NCI-H2196 treated with DMSO at 0.1 percent for 48 hours (cell line): Measurements from ENCODE around the gene AS3MT.
"Not testable (repeated sequence)": the region's sequence is repeated elsewhere in the genome, so short reads cannot be mapped to it uniquely, and the experiment has no call there.

ENCODE experiments used
- DNase-seq: peaks from one replicate; lab custom pipeline; 2025; ENCODE audit not compliant: unreplicated experiment; lab: John Stamatoyannopoulos, UW

AS3MT gene

DNA sequence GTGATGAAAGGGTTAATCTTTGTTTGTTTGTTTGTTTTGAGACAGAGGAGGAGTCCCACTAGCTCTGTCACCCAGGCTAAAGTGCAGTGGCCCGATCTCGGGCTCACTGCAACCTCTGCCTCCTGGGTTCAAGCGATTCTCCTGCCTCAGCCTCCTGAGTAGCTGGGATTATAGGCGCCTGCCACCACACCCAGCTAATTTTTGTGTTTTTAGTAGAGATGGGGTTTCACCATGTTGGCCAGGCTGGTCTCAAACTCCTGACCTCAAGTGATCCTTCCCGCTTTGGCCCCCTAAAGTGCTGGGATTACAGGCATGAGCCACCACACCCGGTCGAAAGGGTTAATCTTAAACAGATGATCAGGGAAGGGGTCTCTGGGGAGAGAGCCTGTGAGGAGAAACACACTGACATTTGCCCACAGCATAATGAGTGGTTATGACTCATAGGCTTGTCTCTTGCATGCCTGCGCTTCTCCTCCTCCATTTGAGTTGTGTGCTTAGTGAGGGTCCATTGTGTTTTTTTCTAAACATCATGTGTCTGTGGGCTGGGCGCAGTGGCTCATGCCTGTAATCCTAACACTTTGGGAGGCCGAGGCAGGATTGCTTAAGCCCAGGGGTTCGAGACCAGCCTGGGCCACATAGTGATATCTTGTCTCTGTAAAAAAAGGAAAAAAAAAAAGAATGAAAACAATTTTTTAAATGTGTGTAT, 13.4 kb upstream of the AS3MT start:
- not testable (repeated sequence) for DNase-seq

DNA sequence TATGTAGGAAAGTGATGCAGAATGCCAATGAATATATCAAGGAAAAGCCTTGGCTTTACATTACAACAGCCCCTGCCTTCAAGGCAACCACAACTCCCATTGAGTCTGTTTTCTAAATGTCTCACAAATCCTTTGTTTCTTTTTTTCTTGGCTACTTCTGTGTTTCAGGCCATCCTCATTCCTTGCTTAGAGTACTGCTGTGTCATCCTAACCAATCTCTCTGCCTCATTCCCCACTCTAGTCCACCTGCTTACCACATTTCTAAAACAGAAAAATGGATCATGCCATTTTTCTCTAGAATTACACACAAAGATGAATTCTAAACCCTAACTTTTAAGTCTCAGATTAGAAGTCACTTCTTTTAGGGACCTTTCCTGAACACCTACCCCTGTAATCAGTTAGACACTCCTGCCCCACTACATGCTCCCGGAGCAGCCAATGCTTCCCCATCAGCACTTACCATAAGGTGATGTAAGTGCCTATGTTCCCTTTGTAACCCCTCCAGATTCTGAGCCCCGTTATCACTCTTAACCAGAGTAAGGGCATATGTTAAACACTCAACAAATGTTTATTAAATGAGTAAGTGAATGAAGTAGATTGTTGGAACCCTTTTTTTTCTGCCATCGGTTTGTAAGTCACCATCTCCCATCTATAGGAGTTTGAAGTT, 12.4 kb upstream of the AS3MT start:
- DNase-seq = no peak

DNA sequence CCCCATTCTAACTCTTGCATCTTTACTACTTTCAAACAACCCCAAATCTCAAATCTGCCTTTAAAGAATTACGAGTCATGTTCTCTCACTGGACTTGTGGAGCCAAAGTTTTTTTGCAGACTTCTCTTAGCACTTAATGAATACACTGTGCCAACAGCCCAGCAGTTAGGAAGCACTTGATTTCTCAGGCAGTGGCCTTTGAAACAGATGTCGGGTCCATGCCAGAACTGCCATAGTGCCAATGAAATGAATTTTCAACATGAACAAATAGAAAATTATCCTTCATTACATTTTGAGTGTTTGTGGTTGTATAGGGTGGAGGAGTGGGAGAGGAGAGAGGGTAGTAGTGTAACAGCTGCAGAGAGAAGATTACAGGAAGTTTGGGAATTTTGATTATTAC, 9.4 kb upstream of the AS3MT start:
- DNase-seq = no peak

DNA sequence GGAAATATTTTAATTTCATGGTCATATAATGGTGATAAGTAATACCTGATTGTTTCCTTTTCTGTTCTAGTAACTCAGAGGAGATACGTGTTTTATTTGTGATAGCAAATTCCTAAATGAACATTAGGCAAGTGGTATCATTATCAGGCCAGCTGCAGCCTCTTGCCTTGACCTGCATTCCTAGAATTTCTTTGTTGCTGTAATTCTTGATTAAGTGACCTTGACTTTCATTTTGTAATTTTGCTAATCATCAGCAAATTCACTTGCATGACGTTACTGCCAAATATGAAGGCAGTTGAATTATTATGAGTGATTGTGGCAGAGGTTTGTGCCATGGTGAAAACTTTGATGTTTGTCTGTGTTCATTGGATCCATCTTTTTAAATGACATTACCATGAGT, 5.6 kb upstream of the AS3MT start:
- no peak for DNase-seq

DNA sequence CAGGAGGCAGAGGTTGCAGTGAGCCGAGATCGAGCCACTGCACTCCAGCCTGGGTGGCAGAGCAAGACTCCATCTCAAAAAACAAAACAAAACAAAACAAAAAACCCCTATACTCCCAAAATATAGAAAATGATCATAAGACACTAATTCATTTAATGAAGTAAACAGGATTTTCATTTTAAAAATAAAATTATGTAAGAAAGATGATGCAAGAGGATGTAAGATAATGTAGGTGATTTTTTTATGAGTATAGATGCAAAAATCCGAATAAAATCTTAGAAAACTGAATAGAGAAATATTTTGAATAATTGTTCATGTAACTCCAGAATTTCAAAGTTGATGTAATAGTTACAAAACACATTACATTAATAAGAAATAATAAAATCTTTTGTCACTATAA, 3.6 kb upstream of the AS3MT start:
- no peak for DNase-seq

DNA sequence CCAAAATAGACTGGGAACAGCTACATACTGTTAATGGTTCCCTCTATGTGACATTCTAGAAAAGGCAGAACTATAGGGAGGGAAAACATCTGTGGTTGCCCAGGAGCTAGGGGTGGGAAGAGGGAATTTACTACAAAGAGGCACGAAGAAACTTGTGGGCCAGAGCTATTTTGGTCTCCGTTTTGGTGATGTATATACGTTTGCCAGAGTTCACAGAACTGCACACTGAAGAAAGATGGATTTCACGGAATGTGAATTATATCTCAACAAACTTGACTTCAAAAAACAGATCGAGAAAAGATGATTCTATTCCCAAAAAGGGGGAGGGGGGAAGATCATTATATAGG, 386 bp upstream of the AS3MT start:
- DNase-seq = no peak

DNA sequence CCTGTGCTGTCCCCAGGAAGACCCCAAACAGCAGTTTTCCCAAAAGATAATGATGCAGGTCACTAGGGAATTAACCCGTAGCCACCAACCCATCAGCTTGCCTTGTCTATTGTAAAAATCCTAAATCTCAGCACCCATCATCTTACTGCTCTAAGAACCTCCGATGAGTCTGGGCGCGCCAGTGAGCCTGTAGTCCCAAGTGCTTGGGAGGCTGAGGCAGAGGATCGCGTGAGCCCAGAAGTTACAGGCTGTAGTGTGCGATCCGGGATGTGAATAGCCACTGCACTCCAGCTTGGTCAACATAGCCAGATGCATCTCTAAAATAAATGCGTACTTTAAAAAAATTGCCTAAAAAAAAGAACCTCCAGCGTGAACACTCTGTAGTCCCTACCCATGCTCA, 951 bp downstream of the AS3MT start:
- DNase-seq = no peak

DNA sequence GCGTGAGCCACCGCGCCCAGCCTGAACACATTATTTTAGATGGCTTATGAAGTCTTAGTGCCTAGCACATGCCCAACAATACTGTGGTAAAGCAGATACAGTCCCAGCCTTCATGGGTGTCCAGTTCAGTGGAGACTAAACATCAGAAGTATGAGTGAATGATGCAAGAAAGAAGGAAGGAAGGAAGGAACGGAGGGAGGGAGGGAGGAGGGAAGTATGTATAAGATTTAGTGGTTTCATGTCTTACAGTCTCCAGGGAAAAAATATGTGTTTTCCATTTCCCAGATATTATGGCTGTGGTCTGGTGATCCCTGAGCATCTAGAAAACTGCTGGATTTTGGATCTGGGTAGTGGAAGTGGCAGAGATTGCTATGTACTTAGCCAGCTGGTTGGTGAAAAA, 2.9 kb downstream of the AS3MT start:
- DNase-seq = no peak

DNA sequence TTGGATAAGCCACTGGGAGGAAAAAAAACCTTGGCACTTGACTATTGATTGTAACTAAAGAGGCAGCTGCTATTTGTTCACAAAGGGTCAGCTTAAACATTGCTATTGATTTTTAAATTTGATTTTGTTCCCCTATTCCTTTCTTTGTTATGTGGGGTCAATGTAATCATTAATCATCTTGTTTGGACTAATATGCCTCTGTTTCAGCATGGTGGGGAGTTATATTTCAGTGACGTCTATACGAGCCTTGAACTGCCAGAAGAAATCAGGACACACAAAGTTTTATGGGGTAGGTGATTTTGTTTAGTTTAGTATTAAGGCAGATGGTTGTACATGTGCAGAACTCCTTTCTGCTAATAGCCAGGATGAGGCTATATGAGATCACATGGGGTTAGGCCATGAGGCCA, 7.5 kb downstream of the AS3MT start:
- DNase-seq = no peak

DNA sequence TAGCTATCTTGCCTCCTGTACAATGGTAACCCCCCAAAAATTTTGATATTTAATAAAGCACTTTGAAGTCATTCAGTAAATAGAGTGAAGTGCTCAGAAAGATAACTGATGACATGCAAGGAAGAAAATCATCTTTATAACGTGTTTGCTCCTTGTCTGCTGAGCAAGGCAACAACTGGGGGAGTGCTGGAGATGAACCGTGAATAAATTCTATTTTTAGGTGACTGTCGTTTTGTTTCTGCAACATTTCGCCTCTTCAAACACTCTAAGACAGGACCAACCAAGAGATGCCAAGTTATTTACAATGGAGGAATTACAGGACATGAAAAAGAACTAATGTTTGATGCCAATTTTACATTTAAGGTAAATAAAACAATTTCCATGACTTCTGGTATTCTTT, 9.4 kb downstream of the AS3MT start:
- no peak for DNase-seq

DNA sequence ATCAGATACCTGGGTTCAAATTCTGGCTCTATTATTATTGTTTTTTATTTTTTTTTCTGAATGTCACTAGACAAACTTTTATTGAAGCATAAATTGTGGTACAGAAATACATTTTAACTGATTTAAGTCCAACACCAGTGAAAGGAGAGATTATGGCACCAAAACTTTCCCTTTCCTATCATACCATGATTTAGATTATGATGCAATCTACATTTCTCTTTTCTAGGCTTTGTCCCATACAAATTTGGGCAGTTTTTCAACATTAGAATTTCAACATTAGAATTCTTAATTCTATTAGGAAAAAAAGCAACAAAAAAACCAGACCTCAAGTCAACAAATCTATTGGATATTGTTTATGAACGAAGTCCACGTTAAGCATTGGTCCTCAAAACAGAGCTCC, 11.0 kb downstream of the AS3MT start:
- DNase-seq = no peak

DNA sequence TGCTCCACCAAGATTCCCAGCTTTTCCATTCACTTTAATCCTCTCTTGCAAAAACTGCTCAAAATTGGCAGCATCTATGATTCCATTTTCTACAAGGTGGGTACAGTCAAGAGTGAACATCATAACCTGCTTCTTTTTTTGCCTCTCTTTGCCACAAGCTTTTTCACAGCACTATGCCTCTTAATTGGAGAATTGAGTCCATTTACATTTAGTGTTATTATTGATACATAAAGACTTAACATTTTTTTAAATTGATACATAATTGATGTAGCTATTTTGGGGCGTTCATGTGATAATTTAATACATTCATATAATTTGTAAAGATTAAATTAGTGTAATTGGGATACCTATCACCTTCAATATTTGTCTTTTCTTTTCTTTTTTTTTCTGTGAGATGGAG, 18.8 kb downstream of the AS3MT start:
- no peak for DNase-seq

DNA sequence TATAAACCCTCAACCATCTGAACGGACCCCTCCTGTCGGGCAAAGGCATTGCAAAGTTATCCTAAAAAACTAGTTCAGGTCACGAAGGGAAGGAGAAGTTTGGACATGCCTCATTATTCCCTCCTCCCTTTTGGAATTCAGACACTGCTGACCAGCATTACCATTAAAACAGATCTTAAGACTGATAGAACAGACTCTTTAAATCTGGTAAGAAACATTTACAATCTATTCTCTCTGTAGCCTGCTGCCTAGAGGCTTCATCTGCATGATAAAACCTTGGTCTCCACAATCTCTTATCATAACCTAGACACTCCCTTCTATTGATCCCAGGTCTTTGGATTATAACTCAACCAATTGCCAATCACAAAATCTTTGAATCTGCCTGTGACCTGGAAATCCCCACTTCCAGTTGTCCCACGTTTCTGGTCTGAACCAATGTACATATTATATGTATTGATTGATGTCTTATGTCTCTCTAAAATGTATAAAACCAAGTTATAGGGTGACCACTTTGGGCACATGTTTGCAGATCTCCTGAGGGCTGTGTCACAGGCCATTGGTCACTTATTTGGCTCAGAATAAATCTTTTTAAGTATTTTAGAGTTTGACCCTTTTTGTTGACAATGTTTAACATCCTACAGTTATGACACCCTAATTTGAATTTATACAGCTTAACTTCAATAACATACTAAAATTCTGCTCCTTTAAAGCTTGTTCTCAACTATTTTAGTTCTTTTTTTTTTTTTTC, 25.4 kb downstream of the AS3MT start:
- DNase-seq = no peak

DNA sequence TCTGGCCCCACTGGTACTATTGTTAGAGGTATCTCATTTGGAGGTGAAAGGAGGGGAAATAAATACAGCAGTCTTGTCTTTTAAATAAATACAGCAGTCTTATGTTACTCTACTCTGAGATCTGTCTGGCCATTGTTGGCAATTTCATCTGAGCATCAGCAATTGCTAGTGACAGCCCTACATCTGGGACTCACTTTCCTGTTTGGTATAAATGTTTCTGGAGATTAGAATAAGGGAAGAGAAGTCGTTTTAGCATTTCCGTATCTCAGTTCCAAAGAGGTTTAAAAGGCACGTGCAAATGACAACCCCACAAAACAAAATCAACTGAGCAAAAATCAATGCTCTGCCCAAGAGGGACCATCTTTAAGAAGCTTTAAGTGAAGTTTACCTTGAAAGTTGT, 30.7 kb downstream of the AS3MT start:
- DNase-seq = no peak

DNA sequence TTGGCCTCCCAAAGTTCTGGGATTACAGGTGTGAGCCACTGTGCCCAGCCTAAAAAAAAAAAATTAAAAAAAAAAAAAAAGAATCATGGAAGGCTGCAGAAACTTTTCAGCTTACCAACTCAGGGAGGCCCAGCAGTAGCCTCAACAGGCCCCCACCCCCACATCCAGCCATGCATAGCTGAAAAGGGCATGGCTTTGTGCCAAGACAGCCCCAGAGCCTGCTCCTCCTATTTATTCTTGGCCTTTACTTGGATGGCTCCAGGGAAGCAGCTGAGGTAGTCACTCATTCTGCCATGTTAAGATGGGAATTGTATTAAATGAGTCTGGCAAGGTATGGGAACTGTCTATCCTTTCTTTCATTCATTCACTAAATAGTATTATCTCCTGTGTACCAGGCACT, 35.1 kb downstream of the AS3MT start:
- no peak for DNase-seq

DNA sequence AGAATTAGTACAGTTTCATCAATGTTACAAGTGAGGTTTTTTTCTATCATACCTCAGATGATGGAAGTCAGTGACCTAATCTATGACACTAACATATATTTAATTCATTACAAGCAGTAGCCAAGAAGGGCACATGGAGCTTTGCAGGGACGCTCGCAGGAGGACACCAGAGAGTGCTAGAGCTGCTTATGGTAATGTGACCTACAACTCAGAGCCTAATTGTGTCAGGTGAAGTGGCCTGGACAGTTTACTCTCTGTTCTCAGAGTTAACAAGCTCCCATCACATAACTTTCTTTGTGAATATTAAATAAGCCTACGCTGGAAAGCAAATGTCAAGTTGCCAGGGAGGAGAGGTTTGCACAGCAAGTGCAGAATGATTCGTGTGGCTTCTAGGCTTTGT, 37.2 kb downstream of the AS3MT start:
- no peak for DNase-seq

DNA sequence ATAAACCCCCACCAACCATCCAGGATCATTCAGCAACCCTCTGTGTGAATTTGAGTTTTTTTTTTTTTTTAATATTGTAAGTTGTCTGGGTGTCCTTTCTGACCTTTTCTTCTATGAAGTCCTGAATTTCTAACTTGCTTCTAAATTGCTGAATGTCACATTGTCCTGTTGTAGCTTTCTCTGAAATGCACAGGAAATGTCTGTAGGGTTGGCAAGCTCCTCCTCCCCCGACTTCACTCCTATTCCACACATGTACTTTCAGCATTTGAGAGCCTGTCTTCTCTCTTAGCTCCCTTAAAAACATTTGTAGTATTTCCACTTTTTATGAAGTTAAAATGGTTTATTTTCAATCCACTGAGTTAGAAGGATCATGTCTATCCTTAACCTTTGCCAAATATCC, 45.5 kb downstream of the AS3MT start:
- DNase-seq = no peak

DNA sequence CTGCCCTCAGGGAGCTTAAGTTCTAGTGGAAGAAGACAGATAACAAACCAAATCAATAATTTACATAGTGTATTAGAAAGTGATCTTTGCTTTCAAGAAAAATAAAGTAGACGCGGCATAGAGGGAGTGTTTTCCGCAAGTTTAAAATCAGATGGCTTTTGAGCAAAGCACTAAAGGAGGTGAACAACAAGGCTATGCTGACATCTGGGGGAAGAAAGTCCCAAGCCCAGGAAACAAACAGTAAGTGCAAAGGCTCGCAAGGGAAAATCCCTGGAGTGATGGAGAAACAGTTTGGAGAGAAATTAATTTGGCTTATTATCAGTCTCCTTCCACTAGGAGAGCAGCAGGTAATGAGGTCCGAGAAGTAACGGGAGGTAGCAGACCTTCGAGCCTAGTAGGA, 46.9 kb downstream of the AS3MT start:
- no peak for DNase-seq

DNA sequence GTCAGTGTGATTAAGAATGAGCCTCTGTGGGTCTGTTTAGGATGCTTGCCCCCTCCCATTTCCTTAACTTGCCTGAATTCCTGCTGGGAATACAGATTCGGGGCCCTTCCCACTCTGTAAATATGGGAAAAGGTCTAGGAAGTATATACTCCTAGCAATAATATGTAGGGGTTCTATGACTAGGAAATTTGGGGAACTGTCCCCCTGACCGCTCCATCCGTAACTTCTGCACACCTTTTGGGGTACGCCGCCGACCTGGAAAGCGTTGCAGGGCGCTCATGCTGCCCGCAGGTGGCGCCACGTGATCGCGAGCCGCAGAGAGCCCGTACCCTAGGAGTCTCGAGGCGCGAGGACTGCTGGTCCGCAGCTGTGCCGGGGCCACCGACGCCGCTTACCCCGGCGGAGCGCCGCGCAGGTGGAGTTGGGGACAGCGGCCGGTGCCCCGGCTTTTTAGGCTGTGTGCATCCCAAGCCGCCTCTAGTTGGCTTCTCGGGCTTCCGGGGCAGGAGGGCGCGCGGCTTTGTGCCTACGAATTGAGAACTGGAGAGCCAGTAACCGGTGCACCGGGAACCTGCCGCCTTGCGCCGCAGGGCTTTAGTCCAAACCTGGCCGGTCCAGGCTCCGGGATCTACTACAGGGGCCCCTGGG, 48.2 kb downstream of the AS3MT start:
- DNase-seq = peak; percentile 40

DNA sequence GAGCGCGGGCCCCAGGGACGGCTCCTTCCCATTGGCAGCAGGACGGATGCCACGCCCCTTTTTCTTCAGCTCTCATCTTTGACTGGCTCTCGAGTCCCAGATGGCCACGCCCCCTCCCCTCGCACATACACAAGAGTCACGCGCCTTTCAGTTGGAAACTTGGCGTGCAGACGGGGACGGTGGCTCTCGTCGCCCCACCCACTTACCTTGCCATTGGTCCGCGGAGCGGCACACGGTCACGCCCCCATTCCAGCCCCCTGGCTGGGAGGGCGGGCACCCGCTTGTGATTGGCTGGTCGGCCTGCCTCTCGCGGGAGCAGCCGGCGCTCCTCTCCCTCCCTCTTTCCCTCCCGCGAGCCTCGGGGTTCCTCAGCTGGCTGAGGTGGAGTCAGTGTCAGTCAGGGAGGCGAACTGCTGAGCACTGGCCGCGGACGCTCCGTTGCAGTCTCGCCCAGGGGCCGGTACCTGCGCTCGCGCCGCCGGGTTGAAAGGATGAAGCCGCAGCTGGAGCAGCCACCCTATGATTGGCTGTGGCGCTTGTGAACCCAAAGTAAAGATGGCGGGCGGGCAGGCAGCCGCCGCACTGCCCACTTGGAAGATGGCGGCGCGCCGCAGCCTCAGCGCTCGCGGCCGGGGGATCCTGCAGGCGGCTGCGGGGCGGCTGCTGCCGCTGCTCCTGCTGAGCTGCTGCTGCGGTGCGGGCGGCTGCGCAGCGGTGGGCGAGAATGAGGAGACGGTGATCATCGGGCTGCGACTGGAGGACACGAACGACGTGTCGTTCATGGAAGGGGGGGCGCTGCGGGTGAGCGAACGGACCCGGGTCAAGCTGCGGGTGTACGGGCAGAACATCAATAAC, 48.9 kb downstream of the AS3MT start, which contains the start of gene CNNM2:
Gene CNNM2 (plus strand): TSS at position 333 of the 855 bp plus-strand sequence. CDS start 187 bp downstream, at position 520.
- DNase-seq = peak; percentile 94

DNA sequence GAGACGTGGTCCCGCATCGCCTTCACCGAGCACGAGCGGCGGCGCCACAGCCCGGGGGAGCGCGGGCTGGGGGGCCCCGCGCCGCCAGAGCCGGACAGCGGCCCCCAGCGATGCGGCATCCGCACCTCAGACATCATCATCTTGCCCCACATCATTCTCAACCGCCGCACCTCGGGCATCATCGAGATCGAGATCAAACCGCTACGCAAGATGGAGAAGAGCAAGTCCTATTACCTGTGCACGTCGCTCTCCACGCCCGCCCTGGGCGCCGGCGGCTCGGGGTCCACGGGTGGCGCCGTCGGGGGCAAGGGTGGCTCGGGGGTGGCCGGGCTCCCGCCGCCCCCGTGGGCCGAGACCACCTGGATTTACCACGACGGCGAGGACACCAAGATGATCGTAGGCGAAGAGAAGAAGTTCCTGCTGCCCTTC, 49.6 kb downstream of the AS3MT start:
- DNase-seq = no peak
